Ammon's horn (tissue), 1 donor: ENCODE results near the gene ERGIC1.
"Not testable (repeated sequence)": the region's sequence is repeated elsewhere in the genome, so short reads cannot be mapped to it uniquely, and the experiment has no call there.

Experiments
- DNase-seq: peaks from one replicate; pipeline ENCODE4 v3.0.0-alpha.2; 2016; ENCODE audit warnings: low spot score

Gene ERGIC1

GRCh38 chr5:172881691-172882370 is 47.8 kb downstream of the ERGIC1 start:
- DNase-seq, result no peak

GRCh38 chr5:172883066-172883465 is 49.0 kb downstream of the ERGIC1 start:
- DNase-seq, result no peak

GRCh38 chr5:172885597-172886340 is 51.7 kb downstream of the ERGIC1 start:
- DNase-seq, result peak; percentile 71

GRCh38 chr5:172886476-172886875 is 52.4 kb downstream of the ERGIC1 start:
- DNase-seq, result no peak

DNA sequence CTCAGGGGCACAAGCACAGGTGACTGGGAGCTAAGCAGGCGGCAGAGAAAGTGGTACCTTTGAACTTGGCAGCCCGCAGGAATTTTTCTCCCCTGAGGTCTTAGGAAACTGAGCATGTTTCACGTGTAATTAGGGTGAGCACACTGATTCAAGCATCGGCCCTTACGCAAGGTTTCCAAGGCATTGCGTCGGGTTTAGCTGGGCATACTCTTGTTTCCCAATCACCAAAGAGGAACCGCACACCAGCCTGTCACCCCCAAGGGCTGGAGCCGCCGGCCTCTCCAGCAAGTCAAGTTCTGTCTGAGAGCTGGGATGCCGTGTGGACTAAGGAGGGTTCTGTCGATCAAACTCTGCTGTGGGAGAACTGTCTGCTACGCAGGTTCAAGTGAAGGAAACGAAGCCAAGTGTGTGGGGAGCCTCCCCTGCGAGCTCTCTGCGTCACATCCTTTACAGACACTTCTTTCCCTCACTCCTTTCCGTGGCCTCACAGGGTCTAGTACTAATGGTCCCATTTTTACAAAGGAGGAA is 53.0 kb downstream of the ERGIC1 start:
- peak; percentile 80 for DNase-seq

DNA sequence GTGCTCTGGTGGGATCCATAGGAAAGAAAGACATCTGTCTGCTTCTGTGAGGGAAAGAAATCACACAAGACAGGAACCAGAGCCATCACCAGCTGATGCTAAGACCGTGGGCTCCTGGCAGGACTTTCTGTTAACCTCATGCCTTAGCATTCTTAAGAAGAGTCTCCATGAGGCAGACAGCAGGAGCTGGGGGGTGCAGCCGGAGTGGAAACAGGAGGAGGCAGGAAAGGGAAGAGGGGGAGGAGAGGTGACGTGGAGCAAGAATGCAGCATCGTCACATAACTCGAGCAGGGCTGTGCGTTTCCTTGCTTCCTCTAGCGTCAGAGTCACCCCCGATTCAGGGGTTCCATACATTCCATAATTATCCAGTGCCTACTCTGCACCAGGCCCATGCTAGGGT is 53.6 kb downstream of the ERGIC1 start:
- peak; percentile 62 for DNase-seq

- DNase-seq, result no peak
Measured at GRCh38 chr5:172890659-172891058, 56.6 kb downstream of the ERGIC1 start.

DNA sequence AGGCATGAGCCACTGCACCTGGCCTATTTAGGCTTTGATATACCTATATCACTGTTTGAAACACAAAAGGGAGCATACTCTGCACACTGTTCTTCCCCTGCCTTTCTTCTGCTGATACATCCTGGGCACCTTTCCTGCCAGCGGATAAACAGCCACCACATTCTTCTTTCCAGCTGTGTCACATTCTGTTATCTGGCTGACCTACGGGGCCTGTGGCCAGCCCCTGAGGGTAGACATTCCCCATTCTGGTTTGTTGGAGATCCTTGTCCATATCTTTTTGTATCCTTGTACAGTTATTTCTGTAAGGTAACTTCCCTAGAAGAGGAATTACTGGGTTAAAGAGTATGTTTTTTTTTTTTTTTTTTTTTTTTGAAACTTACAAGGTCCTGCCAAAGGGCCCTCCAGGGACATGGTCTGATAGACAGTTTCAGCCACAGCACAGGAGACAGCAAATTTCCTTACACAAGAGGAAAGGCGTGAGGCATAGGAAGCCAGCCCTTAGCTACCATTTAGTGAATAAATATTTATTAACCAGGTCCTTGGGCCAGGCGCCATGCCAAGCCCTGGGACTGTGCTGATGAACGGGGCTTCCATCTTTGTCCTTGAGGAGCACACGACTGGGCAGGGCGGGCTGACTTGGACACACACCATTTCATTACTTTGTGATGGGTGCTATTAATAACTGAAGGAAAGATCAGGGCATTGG is 57.8 kb downstream of the ERGIC1 start:
- no peak for DNase-seq

GRCh38 chr5:172892713-172893112 is 58.7 kb downstream of the ERGIC1 start:
- DNase-seq, result no peak

DNA sequence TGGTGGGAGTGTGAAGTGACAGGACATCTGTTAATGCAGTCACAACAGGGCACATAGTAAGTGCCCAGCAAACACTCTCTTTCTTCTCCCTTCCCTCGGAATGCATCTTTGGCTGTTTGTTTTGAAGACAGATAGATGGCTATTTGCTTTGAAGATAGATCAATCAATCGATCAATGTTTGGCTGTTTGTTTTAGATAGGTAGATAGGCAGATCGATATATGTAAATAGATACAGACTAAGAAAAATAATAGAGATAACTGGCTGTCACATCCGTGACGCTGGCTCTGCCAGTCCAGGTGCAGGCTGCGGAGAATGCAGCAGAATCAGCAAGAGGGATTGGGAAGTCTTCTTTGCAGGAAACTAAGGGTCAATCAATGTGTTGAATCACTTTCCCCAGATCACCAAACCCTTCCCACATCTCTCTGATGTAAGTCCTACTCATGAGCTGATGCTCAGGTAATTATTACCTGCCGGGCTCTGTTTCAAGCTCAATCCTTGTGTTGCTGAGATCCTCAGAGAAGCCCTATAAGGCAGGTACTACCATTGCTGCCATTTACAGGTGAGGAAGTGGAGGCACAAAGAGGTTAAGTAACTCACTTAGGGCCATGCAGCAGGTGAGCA is 60.8 kb downstream of the ERGIC1 start:
- no peak for DNase-seq

- no peak for DNase-seq
Measured at GRCh38 chr5:172895549-172895948, 61.5 kb downstream of the ERGIC1 start.

GRCh38 chr5:172896465-172896864 is 62.4 kb downstream of the ERGIC1 start:
- DNase-seq, result no peak

GRCh38 chr5:172897067-172897466 is 63.0 kb downstream of the ERGIC1 start:
- not testable (repeated sequence) for DNase-seq

DNA sequence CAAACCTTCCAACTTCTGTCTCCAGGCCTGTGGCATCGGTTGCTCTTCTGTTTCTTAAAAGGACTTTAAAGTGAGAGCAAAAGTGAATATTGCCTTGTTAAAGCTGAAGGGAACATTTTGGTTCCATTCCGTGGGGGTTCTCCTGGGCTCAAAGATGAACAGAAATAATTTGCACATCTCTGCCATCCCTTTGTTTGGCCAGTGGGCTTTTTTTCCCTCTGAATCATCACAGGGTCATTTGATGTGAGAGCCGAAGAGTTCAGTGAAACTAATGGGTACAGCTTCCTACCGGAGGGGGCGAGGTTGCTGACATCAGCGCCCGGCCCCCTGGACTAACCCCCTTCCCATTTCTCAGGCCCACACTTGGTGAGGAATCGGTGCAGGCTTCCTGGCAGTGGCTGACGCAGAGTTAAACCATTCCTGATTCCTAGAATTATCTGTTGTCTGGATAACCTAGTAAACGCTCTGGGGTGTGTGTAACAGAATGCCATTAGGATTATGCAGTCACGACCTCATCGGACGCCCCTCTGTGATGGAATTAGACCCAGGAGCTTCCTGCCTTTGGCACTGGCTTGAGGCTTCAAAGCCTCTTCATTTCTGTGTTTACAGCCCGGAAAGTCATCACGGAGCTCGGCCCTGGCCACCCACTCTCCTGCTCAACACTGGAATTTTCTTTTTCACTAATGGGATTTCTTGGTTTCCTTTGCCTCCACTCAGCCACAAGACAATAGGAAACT is 63.6 kb downstream of the ERGIC1 start:
- DNase-seq, result no peak

DNA sequence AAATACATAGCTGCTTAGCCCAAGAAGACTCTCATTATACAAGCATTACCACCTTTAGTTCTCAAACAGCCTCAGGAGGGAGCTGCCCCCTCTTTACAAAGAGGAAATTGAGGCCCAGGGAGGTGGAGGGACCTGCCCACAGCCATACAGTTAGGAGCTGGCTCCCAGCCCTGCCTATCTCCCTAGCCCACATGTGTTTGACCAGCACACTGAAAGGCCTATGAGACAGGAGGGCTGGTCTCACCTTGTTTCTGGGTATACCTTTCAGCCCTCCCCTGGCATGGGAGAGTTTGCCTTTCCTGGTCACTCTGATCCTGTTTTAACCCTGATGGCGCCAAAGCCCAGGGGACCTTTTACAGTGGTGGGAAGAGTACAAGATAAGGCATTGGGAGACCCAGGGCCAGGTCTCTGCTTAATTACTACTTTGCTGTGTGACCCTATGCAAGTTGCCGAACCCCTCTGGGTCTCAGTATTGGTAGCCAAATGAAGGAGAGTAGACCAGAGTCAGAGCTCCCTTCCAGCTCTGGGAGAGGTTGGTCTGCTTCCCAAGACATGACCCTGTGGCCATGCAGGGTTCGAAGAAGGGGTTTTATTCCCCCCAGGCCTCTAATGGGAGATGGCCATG is 64.3 kb downstream of the ERGIC1 start:
- no peak for DNase-seq

GRCh38 chr5:172898843-172899369 is 64.9 kb downstream of the ERGIC1 start:
- no peak for DNase-seq

DNA sequence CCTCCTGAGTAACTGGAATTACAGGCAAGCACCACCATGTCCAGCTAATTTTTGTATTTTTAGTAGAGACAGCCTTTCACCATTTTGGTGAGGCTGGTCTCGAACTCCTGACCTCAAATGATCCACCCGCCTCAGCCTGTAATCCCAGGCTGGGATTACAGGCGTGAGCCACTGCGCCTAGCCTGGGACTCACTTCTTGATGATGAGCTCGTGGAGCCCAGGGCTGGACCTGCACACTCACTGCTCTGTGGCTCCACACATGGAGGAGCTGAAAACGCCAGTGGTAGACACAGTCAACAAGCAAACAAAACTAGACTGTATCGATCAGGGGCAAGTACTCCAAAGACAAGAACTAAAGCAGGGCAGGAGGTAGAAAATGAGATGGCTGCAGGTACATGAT is 65.4 kb downstream of the ERGIC1 start:
- DNase-seq, result no peak

DNA sequence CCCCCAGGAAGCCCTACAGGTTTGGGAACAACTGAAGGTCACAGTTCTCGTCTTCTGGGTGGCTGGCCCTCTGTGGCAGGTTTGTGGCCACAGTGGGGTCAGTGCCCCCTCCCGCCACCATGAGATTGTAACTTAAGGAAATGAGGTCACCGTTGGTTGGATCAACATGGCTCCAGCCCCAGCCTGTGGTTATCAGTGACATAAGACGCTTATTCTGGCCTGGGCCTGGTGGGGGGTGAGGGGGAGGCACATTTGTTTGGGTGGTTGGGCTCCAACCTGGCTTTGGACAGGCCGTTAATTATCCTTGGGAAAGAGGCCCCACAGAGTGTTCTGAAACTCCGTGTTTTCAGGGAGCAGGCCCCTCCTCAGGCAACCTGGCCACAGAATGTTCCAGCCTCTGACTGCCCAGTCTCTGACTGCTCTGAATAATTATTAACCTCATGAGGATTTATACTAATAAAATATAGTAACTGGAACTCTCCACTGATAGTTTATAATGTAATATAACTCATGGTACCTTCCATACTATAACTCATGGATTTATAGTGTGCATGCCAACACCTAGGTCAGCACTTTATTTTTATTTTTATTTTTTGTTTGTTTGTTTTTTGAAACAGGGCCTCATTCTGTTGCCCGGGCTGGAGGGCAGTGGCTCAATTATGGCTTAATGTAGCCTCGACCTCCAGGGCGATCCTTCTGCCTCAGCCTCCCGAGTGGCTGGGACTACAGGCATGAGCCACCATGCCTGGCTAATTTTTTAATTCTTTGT is 67.1 kb downstream of the ERGIC1 start:
- DNase-seq, result no peak

DNA sequence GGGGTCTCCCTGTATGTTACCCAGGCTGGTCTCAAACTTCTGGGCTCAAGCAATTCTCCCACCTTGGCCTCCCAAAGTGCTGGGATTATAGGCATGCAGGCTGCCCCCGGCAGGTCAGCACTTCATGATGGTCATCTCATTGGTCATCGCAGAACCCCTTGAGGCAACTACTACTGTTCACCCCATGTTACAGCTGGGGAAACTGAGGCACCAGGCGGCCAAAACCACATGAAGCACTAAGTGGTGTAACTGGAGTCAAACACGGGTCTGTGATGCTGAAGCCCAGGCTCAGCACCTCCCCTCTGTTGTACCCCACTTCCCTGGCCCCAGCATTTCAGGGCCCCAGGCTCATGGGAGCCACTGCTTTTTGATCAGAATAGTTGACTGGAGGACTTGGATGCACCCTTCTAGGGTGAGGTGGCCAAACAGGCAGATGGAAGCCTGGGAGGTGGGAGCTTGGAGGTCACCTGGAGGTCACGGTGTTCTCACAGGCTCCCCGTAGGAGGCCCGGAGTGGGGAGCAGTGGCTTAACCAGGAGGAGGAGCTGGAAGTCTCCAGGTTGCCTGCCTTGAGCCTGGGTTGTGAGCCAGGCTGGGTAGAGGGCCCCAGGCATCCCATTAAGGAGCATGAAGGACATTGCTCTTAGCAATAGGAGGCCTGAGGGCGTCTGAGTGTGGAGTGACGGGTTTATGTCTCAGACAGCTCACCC is 67.9 kb downstream of the ERGIC1 start:
- DNase-seq, result no peak
